GM18526 (cell line): ENCODE data around the gene SRRM3.

ENCODE experiments used
- POLR2A ChIP-seq: IDR thresholded peaks from 3 replicates; pipeline ENCODE4 v1.6.1; 2011; ENCODE audit not compliant: insufficient read length; ENCODE audit errors: extremely low read depth

The SRRM3 gene

GRCh38 chr7:76325811-76326210, 124.1 kb downstream of the SRRM3 start:
- TF ChIP-seq POLR2A: no peak

GRCh38 chr7:76326646-76327233, 125.0 kb downstream of the SRRM3 start:
- no peak for TF ChIP-seq POLR2A

- TF ChIP-seq POLR2A: no peak
Measured at GRCh38 chr7:76327610-76328009, 125.9 kb downstream of the SRRM3 start.

GRCh38 chr7:76328389-76328788, 126.7 kb downstream of the SRRM3 start:
- no peak for TF ChIP-seq POLR2A

GRCh38 chr7:76329479-76329878, 127.8 kb downstream of the SRRM3 start:
- no peak for TF ChIP-seq POLR2A

GRCh38 chr7:76330261-76330660, 128.6 kb downstream of the SRRM3 start:
- TF ChIP-seq POLR2A: no peak

- TF ChIP-seq POLR2A: no peak
Measured at GRCh38 chr7:76330673-76331072, 129.0 kb downstream of the SRRM3 start.

- no peak for TF ChIP-seq POLR2A
Measured at GRCh38 chr7:76332078-76332477, 130.4 kb downstream of the SRRM3 start.

GRCh38 chr7:76333511-76334101, 131.9 kb downstream of the SRRM3 start:
- TF ChIP-seq POLR2A: no peak

- no peak for TF ChIP-seq POLR2A
Measured at GRCh38 chr7:76334320-76334967, 132.7 kb downstream of the SRRM3 start.

- no peak for TF ChIP-seq POLR2A
Measured at GRCh38 chr7:76336094-76336493, 134.4 kb downstream of the SRRM3 start.
